Measurements from ENCODE around the gene TAF1B.

TAF1B gene

GRCh38 chr2:9909106-9909505 is 65.8 kb downstream of the TAF1B start:
- Histone ChIP-seq H3K79me2 (ENCODE audit: insufficient read depth, low read length) (no peaks in the 10 kb centered on the region), H3F3A (ENCODE audit: insufficient read depth) (no peaks in the 10 kb centered on the region), H3K9ac (ENCODE audit: low read length) (no peak overlapping the region), H4K20me1 (ENCODE audit: low read depth, low read length) (no peaks in the 10 kb centered on the region), H3K36me3 (ENCODE audit: low read length) (peaks cover 22% of the 10 kb centered on the region), H3K9me3 (ENCODE audit: insufficient read depth, low read length) (no peaks in the 10 kb centered on the region), H3K4me2 (ENCODE audit: low read depth, low read length, poor library complexity, severe bottlenecking) (no peak overlapping the region), H3K27ac (ENCODE audit: low read depth, low read length) (no peak overlapping the region), H3K27me3 (ENCODE audit: low read length) (no peaks in the 10 kb centered on the region), H3K9me2 (replicated peaks; ENCODE audit: insufficient read depth, low read length) (no peaks in the 10 kb centered on the region), H3K4me3 (ENCODE audit: insufficient read depth, low read length, poor library complexity, severe bottlenecking) (no peak overlapping the region), H2AFZ (ENCODE audit: low read depth, low read length, severe bottlenecking) (no peak overlapping the region)
- no peak for TF ChIP-seq EZH2phosphoT487 (conservative IDR thresholded peaks at IDR 0.05; ENCODE audit: low read length)
- no peak for TF ChIP-seq CTCF (IDR thresholded peaks at IDR 0.05; ENCODE audit: insufficient read depth, low read length, poor library complexity, severe bottlenecking)

GRCh38 chr2:9910699-9911098 is 67.4 kb downstream of the TAF1B start:
- H3K9ac ChIP-seq (ENCODE audit: low read length) = no peak overlapping the region
- H2AFZ ChIP-seq (ENCODE audit: low read depth, low read length, severe bottlenecking) = no peak overlapping the region
- peaks cover 25% of the 10 kb centered on the region for H3K36me3 ChIP-seq (ENCODE audit: low read length)
- H3K9me3 ChIP-seq (ENCODE audit: insufficient read depth, low read length) = no peaks in the 10 kb centered on the region
- no peaks in the 10 kb centered on the region for H3K79me2 ChIP-seq (ENCODE audit: insufficient read depth, low read length)
- no peaks in the 10 kb centered on the region for H3K27me3 ChIP-seq (ENCODE audit: low read length)
- H3F3A ChIP-seq (ENCODE audit: insufficient read depth) = no peaks in the 10 kb centered on the region
- TF ChIP-seq EZH2phosphoT487 (conservative IDR thresholded peaks at IDR 0.05; ENCODE audit: low read length) = no peak
- no peak for TF ChIP-seq CTCF (IDR thresholded peaks at IDR 0.05; ENCODE audit: insufficient read depth, low read length, poor library complexity, severe bottlenecking)
- no peak overlapping the region for H3K4me3 ChIP-seq (ENCODE audit: insufficient read depth, low read length, poor library complexity, severe bottlenecking)
- H4K20me1 ChIP-seq (ENCODE audit: low read depth, low read length) = no peaks in the 10 kb centered on the region
- no peak overlapping the region for H3K4me2 ChIP-seq (ENCODE audit: low read depth, low read length, poor library complexity, severe bottlenecking)
- no peak overlapping the region for H3K27ac ChIP-seq (ENCODE audit: low read depth, low read length)
- H3K9me2 ChIP-seq (replicated peaks; ENCODE audit: insufficient read depth, low read length) = no peaks in the 10 kb centered on the region

- H3K9me2 ChIP-seq (replicated peaks; ENCODE audit: insufficient read depth, low read length) = no peaks in the 10 kb centered on the region
- no peaks in the 10 kb centered on the region for H3K9me3 ChIP-seq (ENCODE audit: insufficient read depth, low read length)
- no peak overlapping the region for H3K9ac ChIP-seq (ENCODE audit: low read length)
- H3K4me3 ChIP-seq (ENCODE audit: insufficient read depth, low read length, poor library complexity, severe bottlenecking) = no peak overlapping the region
- peaks cover 19% of the 10 kb centered on the region for H3K36me3 ChIP-seq (ENCODE audit: low read length)
- H3K4me2 ChIP-seq (ENCODE audit: low read depth, low read length, poor library complexity, severe bottlenecking) = no peak overlapping the region
- H3F3A ChIP-seq (ENCODE audit: insufficient read depth) = no peaks in the 10 kb centered on the region
- no peaks in the 10 kb centered on the region for H4K20me1 ChIP-seq (ENCODE audit: low read depth, low read length)
- no peaks in the 10 kb centered on the region for H3K79me2 ChIP-seq (ENCODE audit: insufficient read depth, low read length)
- no peaks in the 10 kb centered on the region for H3K27me3 ChIP-seq (ENCODE audit: low read length)
- no peak overlapping the region for H2AFZ ChIP-seq (ENCODE audit: low read depth, low read length, severe bottlenecking)
- TF ChIP-seq CTCF (IDR thresholded peaks at IDR 0.05; ENCODE audit: insufficient read depth, low read length, poor library complexity, severe bottlenecking) (no peak), EZH2phosphoT487 (conservative IDR thresholded peaks at IDR 0.05; ENCODE audit: low read length) (no peak)
- no peak overlapping the region for H3K27ac ChIP-seq (ENCODE audit: low read depth, low read length)
Measured at GRCh38 chr2:9912468-9912867, 69.2 kb downstream of the TAF1B start.

Measured in SU-DHL-6 (cell line).